HepG2 (cell line): Measurements from ENCODE around the gene AUP1. TPM values are rescaled to one million over a fixed set of nuclear protein-coding genes. Genes with fewer than 3 reads are reported as not detected.

Experiments used
- ATRX ChIP-seq: sonication (generic); formaldehyde crosslinking; IDR thresholded peaks from 2 replicates; pipeline ENCODE4 v1.4.0; 2020; ENCODE audit warnings: missing genetic modification reagents, borderline replicate concordance
- BCL6 ChIP-seq: IDR thresholded peaks from 2 replicates; pipeline ENCODE4 v1.6.1; 2016; ENCODE audit warnings: missing genetic modification reagents, missing compliant biosample characterization
- CBX1 ChIP-seq: IDR thresholded peaks from one replicate; pipeline ENCODE4 v1.6.1; 2016; ENCODE audit warnings: antibody characterized with exemption, low read depth
- DZIP1 ChIP-seq: sonication (generic); formaldehyde crosslinking; IDR thresholded peaks from 2 replicates; pipeline ENCODE4 v1.5.0; 2020; ENCODE audit warnings: mild to moderate bottlenecking, missing genetic modification reagents
- HES4 ChIP-seq: sonication (generic); formaldehyde crosslinking; IDR thresholded peaks from 2 replicates; pipeline ENCODE4 v1.9.0; 2021; ENCODE audit warnings: mild to moderate bottlenecking, missing genetic modification reagents, borderline replicate concordance
- IKZF1 ChIP-seq: fragments of 450-650 bp; IDR thresholded peaks from 2 replicates; pipeline ENCODE4 v1.7.1; 2016
- KDM5B ChIP-seq: sonication (generic); formaldehyde crosslinking; IDR thresholded peaks from 2 replicates; pipeline ENCODE4 v1.4.0; 2020; ENCODE audit warnings: missing genetic modification reagents, mild to moderate bottlenecking, borderline replicate concordance
- SMARCC2 ChIP-seq: fragments of 450-650 bp; IDR thresholded peaks from 2 replicates; pipeline ENCODE4 v1.6.1; 2017; ENCODE audit warnings: antibody characterized with exemption, mild to moderate bottlenecking
- SUZ12 ChIP-seq: fragments of 150-350 bp; IDR thresholded peaks from 2 replicates; pipeline ENCODE4 v1.6.1; 2014; ENCODE audit warnings: low read depth, low read length
- ZBED4 ChIP-seq: sonication (generic); formaldehyde crosslinking; IDR thresholded peaks from 2 replicates; pipeline ENCODE4 v1.4.0; 2020; ENCODE audit warnings: missing genetic modification reagents, borderline replicate concordance
- ZBTB21 ChIP-seq: sonication (generic); formaldehyde crosslinking; IDR thresholded peaks from 2 replicates; pipeline ENCODE4 v1.4.0; 2020; ENCODE audit warnings: missing genetic modification reagents
- ZNF432 ChIP-seq: sonication (generic); formaldehyde crosslinking; IDR thresholded peaks from 2 replicates; pipeline ENCODE4 v1.5.0; 2020; ENCODE audit warnings: missing genetic modification reagents, mild to moderate bottlenecking, borderline replicate concordance
- ZNF709 ChIP-seq: sonication (generic); formaldehyde crosslinking; IDR thresholded peaks from 2 replicates; pipeline ENCODE4 v1.5.0; 2020; ENCODE audit warnings: mild to moderate bottlenecking, missing genetic modification reagents
- ZNF788 ChIP-seq: sonication (generic); formaldehyde crosslinking; IDR thresholded peaks from 2 replicates; pipeline ENCODE4 v1.5.0; 2020; ENCODE audit warnings: mild to moderate bottlenecking, missing genetic modification reagents, borderline replicate concordance
- ZSCAN21 ChIP-seq: sonication (generic); formaldehyde crosslinking; IDR thresholded peaks from 2 replicates; pipeline ENCODE4 v1.8.0; 2022; ENCODE audit warnings: mild to moderate bottlenecking, missing genetic modification reagents, moderate library complexity, borderline replicate concordance
- polyA plus RNA-seq, 8 experiments: library from polyadenylated mRNA; depleted of rRNA in 3 of 8; stranded (reverse) in 7 of 8; unstranded in 1 of 8; fragments of >200 nt; fragmentation: Illumina TruSeq in 4 of 8; extraction: Trizol in 4 of 8; gene quantifications; 2 replicates each; pipeline versions ENCODE4 v1.2.1 to v1.2.3, GENCODE V29; 2011 to 2016; ENCODE audit warnings: low read depth in 4 of 8, missing spikeins in 1 of 8, mixed read lengths in 1 of 8; ENCODE audit not compliant: insufficient read depth in 1 of 8
- total RNA-seq, 5 experiments: library from RNA; depleted of rRNA; stranded (reverse); fragments of >200 nt; fragmentation: Illumina TruSeq; extraction: Trizol; gene quantifications; 2 replicates each; pipeline ENCODE4 v1.2.3, GENCODE V29; 2016; ENCODE audit warnings: low read depth in 1 of 5
- TF ChIP-seq, protein P1 (sequence below): IDR thresholded peaks from 2 replicates; pipeline ENCODE4 v1.6.1; 2016; ENCODE audit warnings: low read depth, control low read depth
- TF ChIP-seq, protein P2 (sequence below): sonication (generic); formaldehyde crosslinking; IDR thresholded peaks from 2 replicates; pipeline ENCODE4 v1.5.1; 2020; ENCODE audit warnings: mild to moderate bottlenecking, missing genetic modification reagents, moderate library complexity

The AUP1 gene
- total and polyA plus RNA-seq, 2 of the 13 experiments (the other 11 are each of a cell fraction or from before 2014, with no cell fraction given), result 174 to 267 TPM

DNA sequence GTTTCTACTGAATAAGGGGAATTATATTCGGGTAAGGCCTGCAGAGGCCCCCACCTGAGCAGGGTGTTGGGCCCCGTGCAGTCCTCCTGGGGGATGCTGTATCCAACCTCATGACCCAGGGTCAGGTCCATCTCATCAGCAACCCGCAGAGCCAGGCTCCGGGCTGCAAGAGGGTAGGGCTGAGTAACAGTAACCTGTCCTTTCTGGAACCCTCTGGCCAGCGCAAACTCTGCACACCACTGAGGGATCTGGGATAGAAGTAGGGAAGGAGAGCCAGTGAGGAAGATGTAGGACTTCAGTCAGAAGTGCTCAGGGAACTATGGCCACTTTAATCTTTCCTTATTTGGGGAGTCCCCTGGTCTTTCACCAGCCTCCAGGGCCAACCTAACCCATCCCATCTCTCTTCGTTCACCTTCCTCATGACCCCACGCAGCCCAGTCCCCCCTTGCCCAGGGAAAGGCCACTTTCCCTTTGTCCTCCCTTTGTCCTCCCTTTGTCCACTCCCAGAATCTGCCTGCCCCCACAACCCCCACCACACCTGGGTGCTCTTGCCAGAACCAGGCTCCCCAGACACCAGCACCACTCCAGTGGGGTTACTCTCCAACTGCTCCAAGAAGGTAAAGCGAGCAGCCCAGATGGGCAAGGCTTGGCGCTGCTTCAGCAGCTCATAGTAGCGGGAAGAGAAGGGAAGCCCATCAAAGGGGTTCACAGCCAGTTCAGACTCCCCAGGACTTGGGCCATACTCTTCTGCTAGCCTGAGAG is 4.4 kb downstream of the AUP1 start (continued):
- TF ChIP-seq ZNF709 (CRISPR knock-in tag) (0 out of 2 replicates have a peak, but pooled peaks have one; percentile 54), ZBTB21 (no peak), ZNF788 (0 out of 2 replicates have a peak, but pooled peaks have one; percentile 5), HES4 (CRISPR knock-in tag) (peak; percentile 57; the same call in 1 of the 2 replicates), BCL6 (CRISPR knock-in tag) (no peak), ZSCAN21 (CRISPR knock-in tag) (no peak), KDM5B (CRISPR knock-in tag) (0 out of 2 replicates have a peak, but pooled peaks have one; percentile 11), IKZF1 (no peak), SMARCC2 (no peak), ZBED4 (no peak), DZIP1 (CRISPR knock-in tag) (peak; percentile 42; the same call in 1 of the 2 replicates), CBX1 (no peak), ZNF432 (CRISPR knock-in tag) (no peak), SUZ12 (no peak), ATRX (CRISPR knock-in tag) (no peak)
- TF ChIP-seq, protein P1, sequence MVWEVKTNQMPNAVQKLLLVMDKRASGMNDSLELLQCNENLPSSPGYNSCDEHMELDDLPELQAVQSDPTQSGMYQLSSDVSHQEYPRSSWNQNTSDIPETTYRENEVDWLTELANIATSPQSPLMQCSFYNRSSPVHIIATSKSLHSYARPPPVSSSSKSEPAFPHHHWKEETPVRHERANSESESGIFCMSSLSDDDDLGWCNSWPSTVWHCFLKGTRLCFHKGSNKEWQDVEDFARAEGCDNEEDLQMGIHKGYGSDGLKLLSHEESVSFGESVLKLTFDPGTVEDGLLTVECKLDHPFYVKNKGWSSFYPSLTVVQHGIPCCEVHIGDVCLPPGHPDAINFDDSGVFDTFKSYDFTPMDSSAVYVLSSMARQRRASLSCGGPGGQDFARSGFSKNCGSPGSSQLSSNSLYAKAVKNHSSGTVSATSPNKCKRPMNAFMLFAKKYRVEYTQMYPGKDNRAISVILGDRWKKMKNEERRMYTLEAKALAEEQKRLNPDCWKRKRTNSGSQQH, result no peak
- TF ChIP-seq, protein P2, sequence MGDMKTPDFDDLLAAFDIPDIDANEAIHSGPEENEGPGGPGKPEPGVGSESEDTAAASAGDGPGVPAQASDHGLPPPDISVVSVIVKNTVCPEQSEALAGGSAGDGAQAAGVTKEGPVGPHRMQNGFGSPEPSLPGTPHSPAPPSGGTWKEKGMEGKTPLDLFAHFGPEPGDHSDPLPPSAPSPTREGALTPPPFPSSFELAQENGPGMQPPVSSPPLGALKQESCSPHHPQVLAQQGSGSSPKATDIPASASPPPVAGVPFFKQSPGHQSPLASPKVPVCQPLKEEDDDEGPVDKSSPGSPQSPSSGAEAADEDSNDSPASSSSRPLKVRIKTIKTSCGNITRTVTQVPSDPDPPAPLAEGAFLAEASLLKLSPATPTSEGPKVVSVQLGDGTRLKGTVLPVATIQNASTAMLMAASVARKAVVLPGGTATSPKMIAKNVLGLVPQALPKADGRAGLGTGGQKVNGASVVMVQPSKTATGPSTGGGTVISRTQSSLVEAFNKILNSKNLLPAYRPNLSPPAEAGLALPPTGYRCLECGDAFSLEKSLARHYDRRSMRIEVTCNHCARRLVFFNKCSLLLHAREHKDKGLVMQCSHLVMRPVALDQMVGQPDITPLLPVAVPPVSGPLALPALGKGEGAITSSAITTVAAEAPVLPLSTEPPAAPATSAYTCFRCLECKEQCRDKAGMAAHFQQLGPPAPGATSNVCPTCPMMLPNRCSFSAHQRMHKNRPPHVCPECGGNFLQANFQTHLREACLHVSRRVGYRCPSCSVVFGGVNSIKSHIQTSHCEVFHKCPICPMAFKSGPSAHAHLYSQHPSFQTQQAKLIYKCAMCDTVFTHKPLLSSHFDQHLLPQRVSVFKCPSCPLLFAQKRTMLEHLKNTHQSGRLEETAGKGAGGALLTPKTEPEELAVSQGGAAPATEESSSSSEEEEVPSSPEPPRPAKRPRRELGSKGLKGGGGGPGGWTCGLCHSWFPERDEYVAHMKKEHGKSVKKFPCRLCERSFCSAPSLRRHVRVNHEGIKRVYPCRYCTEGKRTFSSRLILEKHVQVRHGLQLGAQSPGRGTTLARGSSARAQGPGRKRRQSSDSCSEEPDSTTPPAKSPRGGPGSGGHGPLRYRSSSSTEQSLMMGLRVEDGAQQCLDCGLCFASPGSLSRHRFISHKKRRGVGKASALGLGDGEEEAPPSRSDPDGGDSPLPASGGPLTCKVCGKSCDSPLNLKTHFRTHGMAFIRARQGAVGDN, result peak; percentile 79
